OCI-LY3 (cell line): ENCODE results near the gene COMT.
A peak's percentile ranks its signal among the peaks of the same experiment; 100 is the strongest.

ENCODE experiments used
- H2AFZ ChIP-seq: fragments of 200-600, 300-600 bp; shearing (Covaris generic); 2 replicates; pipeline ENCODE4 v1.6.0; 2014; ENCODE audit warnings: antibody characterized with exemption, low read depth, low read length
- H3K27ac ChIP-seq: fragments of 200-600, 300-600 bp; sonication (generic); 2 replicates; pipeline ENCODE4 v1.5.1; 2014; ENCODE audit warnings: mild to moderate bottlenecking, low read length, moderate library complexity, mixed read lengths
- H3K27me3 ChIP-seq: fragments of 200-600, 300-600 bp; sonication (generic); 2 replicates; pipeline ENCODE4 v1.6.1; 2014; ENCODE audit warnings: low read depth, low read length, mixed read lengths
- H3K36me3 ChIP-seq: fragments of 200-600, 300-600 bp; sonication (generic); replicated peaks from 2 replicates; pipeline ENCODE3; 2014; ENCODE audit warnings: low read depth, low read length, mixed read lengths
- H3K4me1 ChIP-seq: fragments of 300-600, 200-600 bp; sonication (generic); 2 replicates; pipeline ENCODE4 v1.6.1; 2014; ENCODE audit warnings: low read length, mixed read lengths
- H3K4me2 ChIP-seq: fragments of 200-600, 300-600 bp; sonication (generic); 2 replicates; pipeline ENCODE4 v1.6.1; 2014; ENCODE audit warnings: low read length, mixed read lengths
- H3K4me3 ChIP-seq: fragments of 300-600, 200-600 bp; sonication (generic); 2 replicates; pipeline ENCODE4 v1.5.1; 2014; ENCODE audit warnings: antibody characterized with exemption, mild to moderate bottlenecking, low read length, moderate library complexity
- H3K79me2 ChIP-seq: fragments of 300-600, 200-600 bp; shearing (Covaris generic); 2 replicates; pipeline ENCODE4 v1.6.1; 2014; ENCODE audit warnings: mild to moderate bottlenecking, low read length, mixed read lengths
- H3K9ac ChIP-seq: fragments of 300-600, 200-600 bp; shearing (Covaris generic); 2 replicates; pipeline ENCODE4 v1.6.0; 2014; ENCODE audit warnings: mild to moderate bottlenecking, low read length, moderate library complexity
- H3K9me3 ChIP-seq: fragments of 200-600, 300-600 bp; shearing (Covaris generic); 2 replicates; pipeline ENCODE4 v1.6.1; 2014; ENCODE audit warnings: low read length, mixed read lengths; ENCODE audit not compliant: insufficient read depth
- H4K20me1 ChIP-seq: fragments of 200-600, 300-600 bp; sonication (generic); 2 replicates; pipeline ENCODE4 v1.6.1; 2016; ENCODE audit warnings: low read length, mixed read lengths; ENCODE audit not compliant: insufficient read depth
- EZH2phosphoT487 ChIP-seq: fragments of 200-600 bp; shearing (Covaris generic); IDR thresholded peaks from 2 replicates; pipeline ENCODE4 v1.6.1; 2018; ENCODE audit warnings: antibody characterized with exemption, mixed run types, low read depth
- TF ChIP-seq, protein P1 (sequence below): fragments of 200-600, 300-600 bp; sonication (generic); IDR thresholded peaks from 2 replicates; pipeline ENCODE4 v1.5.1; 2014; ENCODE audit warnings: antibody characterized with exemption, low read length, low read depth

COMT gene

DNA sequence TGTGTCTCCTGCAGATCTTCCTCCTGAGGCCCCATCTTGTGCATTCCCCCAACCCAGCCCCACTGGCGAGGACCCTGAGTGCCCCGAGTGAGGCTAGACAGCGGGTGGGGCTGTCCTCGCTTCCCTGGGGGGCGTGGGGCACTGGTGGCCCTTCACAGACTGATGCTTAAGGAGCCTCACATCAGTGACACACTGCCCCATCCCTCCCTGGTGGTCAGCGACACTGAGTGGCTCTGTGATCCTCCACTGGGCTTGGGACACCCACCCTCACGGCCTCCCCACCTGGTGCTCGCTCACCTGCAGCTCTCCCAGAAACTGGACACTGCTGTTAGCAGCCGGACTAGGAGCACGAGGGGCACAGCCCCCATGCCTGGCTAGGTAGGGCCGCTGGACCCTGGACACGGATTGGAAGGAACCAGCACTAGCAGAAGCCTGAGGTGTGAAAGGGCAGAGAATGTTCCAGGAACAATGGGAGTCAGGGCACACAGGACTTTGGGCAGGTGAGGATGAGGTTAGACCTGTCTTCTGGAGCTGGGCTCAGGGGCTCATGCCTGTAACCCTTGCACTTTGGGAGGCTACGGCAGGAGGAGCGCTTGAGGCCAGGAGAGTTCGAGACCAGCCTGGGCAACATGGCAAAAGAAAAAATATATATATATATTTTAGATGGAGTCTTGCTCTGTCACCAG, 23.3 kb downstream of the COMT start:
- Histone ChIP-seq H3K9me3 (no peaks in the 10 kb centered on the region), H3K4me1 (peaks cover 3% of the 10 kb centered on the region), H2AFZ (no peak overlapping the region), H3K36me3 (no peaks in the 10 kb centered on the region), H3K4me2 (no peak overlapping the region), H3K27ac (no peak overlapping the region), H4K20me1 (0 out of 2 replicates have a peak, but pooled peaks cover 8% of the 10 kb centered on the region), H3K79me2 (no peaks in the 10 kb centered on the region), H3K27me3 (no peaks in the 10 kb centered on the region), H3K4me3 (no peak overlapping the region), H3K9ac (no peak overlapping the region)
- no peak for TF ChIP-seq EZH2phosphoT487
- TF ChIP-seq, protein P1, sequence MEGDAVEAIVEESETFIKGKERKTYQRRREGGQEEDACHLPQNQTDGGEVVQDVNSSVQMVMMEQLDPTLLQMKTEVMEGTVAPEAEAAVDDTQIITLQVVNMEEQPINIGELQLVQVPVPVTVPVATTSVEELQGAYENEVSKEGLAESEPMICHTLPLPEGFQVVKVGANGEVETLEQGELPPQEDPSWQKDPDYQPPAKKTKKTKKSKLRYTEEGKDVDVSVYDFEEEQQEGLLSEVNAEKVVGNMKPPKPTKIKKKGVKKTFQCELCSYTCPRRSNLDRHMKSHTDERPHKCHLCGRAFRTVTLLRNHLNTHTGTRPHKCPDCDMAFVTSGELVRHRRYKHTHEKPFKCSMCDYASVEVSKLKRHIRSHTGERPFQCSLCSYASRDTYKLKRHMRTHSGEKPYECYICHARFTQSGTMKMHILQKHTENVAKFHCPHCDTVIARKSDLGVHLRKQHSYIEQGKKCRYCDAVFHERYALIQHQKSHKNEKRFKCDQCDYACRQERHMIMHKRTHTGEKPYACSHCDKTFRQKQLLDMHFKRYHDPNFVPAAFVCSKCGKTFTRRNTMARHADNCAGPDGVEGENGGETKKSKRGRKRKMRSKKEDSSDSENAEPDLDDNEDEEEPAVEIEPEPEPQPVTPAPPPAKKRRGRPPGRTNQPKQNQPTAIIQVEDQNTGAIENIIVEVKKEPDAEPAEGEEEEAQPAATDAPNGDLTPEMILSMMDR = no peak

DNA sequence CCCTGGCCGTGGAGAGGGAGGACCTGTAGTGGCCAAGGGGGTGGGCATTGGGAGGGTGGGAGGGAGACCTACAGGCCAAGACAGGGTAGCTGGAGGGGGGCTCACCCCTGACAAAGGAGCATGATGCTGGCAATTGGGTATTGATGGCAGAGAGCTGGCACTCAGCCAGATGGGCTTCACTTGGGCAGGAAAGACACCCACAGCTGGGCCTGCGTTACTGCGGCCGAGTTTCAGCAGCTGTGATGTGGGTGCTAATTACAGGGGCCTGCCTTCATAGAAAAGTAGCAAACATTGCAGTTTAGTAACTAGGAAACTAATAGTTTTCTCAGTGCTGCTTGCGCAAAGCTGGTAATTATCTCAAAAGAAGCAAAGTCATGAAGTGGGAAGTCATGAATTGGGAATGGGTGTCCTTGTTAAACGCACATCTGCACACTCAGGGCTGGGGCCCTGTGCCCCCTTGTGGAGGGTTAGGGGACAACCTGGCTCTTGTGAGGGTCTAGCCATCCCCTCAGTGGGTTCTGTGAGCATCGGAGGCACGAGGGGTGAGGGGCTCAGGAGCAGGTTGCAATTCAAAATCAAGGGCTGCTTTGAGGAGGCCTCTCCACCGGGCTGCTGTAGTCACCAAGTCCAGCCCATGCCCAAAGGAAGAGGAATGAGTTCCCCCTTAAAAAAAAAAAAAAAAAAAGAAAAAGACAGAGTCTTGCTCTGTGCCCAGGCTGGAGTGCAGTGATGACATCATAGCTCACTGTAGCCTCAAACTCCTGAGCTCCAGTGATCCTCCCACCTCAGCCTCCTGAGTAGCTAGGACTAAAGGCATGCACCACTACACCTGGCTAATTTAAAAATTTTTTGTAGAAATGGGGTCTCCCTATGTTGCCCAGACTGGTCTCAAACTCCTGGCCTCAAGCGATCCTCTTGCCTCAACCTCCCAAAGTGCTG, 24.5 kb downstream of the COMT start:
- H3K4me2 ChIP-seq = no peak overlapping the region
- H3K9me3 ChIP-seq = no peaks in the 10 kb centered on the region
- no peak overlapping the region for H3K27ac ChIP-seq
- no peak overlapping the region for H2AFZ ChIP-seq
- no peak overlapping the region for H3K9ac ChIP-seq
- no peaks in the 10 kb centered on the region for H3K79me2 ChIP-seq
- no peak for TF ChIP-seq EZH2phosphoT487
- TF ChIP-seq, protein P1 = peak; percentile 32
- peaks cover 3% of the 10 kb centered on the region for H3K4me1 ChIP-seq
- H4K20me1 ChIP-seq = 0 out of 2 replicates have a peak, but pooled peaks cover 4% of the 10 kb centered on the region
- H3K4me3 ChIP-seq = no peak overlapping the region
- no peaks in the 10 kb centered on the region for H3K36me3 ChIP-seq
- H3K27me3 ChIP-seq = no peaks in the 10 kb centered on the region

DNA sequence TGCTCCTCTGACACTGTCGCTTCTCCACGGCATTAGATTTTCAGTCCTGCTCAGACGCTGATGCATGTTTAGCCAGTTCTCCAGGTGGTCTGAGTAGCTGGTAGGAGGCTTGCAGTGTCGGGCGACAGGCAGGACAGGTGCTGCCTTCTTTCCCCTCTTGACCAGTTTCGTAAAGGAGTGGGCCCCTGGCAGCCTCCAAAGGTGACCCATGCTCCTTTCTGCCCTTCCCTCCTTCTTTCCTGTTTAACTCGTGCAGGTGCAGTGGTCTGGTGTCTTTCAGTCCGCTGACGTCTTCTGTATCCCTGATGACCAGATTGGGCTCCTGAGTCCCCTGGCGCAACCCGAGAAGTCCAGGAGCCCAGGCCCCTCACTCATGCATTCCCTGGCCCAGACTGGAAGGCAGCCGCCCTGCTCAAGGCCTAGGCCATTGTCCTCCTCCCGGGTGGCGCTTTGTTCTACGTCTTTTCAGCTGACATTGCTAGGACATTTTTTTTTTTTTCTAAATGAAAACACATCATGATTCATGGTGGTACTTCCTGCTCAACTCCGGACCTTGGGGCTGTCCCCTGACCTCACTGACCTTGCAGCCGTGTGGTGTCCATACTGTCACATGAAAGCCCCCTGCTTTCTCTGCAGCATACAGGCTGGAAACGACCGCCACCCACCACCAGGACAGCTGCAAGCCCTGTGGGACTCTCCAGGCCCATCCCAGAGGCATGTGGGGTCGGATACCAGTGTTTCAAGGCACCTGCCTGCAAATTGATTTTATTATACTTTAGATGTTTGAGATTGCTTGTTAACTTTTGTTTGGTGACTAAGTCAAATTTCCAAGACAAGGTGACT, 25.6 kb downstream of the COMT start:
- TF ChIP-seq, protein P1 = no peak
- no peak for TF ChIP-seq EZH2phosphoT487
- Histone ChIP-seq H3K27me3 (no peaks in the 10 kb centered on the region), H2AFZ (no peak overlapping the region), H3K36me3 (no peaks in the 10 kb centered on the region), H3K27ac (no peak overlapping the region), H3K9me3 (no peaks in the 10 kb centered on the region), H3K9ac (no peak overlapping the region), H4K20me1 (0 out of 2 replicates have a peak, but pooled peaks cover 4% of the 10 kb centered on the region), H3K4me2 (no peak overlapping the region), H3K4me3 (no peak overlapping the region), H3K4me1 (peaks cover under 1% of the 10 kb centered on the region), H3K79me2 (no peaks in the 10 kb centered on the region)
